Bronchial epithelial cell (primary cell): ENCODE results near the gene CACFD1. TPM values are rescaled to one million over a fixed set of nuclear protein-coding genes. Genes with fewer than 3 reads are reported as not detected.
A peak's percentile ranks its signal among the peaks of the same experiment; 100 is the strongest.

ENCODE experiments used
- DNase-seq: peaks from one replicate; pipeline ENCODE4 v3.0.0-alpha.2; 2010; ENCODE audit warnings: low read depth
- FAIRE-seq: peaks from 2 replicates; lab custom pipeline; 2011; peaks lifted over from hg19 to GRCh38; lab: Jason Lieb, UNC
- H3K27me3 ChIP-seq: 2 replicates; pipeline ENCODE4 v1.5.1; 2011; ENCODE audit warnings: low read length; ENCODE audit not compliant: control insufficient read depth, insufficient read depth
- H3K36me3 ChIP-seq: 2 replicates; pipeline ENCODE4 v1.5.1; 2011; ENCODE audit warnings: low read length; ENCODE audit not compliant: control insufficient read depth, insufficient read depth
- H3K4me3 ChIP-seq: 2 replicates; pipeline ENCODE4 v1.5.1; 2011; ENCODE audit warnings: mild to moderate bottlenecking, low read depth, low read length, control low read depth
- CTCF ChIP-seq: IDR thresholded peaks from 2 replicates; pipeline ENCODE4 v1.5.1; 2011; ENCODE audit warnings: mild to moderate bottlenecking, moderate library complexity, low read length, control low read depth, inconsistent platforms; ENCODE audit not compliant: insufficient read depth, severe bottlenecking
- total RNA-seq: library from RNA; depleted of rRNA; stranded (reverse); fragments of >200 nt; gene quantifications from 2 replicates; pipeline ENCODE4 v1.2.1, GENCODE V29; 2014

The CACFD1 gene
- total RNA-seq, 1 donor from 2014 or later = 5.5 TPM

DNA sequence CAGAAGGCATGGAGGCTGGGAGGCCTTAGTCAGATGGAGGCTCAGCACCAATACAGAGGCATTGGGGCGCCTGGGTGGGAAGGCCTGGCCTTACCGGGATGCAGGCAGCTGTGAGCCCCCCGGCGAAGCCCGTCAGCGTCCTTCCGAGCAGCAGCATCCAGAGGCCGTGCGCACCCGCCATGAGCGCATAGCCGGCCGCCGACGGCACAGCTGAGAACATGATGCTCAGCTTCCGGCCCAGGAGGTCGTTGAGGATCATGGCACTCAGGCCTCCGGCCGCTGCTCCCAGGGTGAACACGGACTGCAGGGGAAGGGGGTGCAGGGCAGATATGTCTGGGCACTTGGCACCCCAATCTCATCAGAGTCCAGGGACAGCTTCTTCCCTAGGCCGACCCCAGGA, 17.2 kb downstream of the CACFD1 start:
- DNase-seq (no peak), FAIRE-seq (no peak)
- no peak overlapping the region for H3K4me3 ChIP-seq
- TF ChIP-seq CTCF = no peak
- H3K27me3 ChIP-seq = no peaks in the 10 kb centered on the region
- peaks cover 4% of the 10 kb centered on the region for H3K36me3 ChIP-seq

GRCh38 chr9:133477461-133477860, 17.7 kb downstream of the CACFD1 start:
- peaks cover 4% of the 10 kb centered on the region for H3K36me3 ChIP-seq
- H3K27me3 ChIP-seq = no peaks in the 10 kb centered on the region
- FAIRE-seq = no peak
- H3K4me3 ChIP-seq = no peak overlapping the region
- no peak for TF ChIP-seq CTCF
- DNase-seq = no peak

DNA sequence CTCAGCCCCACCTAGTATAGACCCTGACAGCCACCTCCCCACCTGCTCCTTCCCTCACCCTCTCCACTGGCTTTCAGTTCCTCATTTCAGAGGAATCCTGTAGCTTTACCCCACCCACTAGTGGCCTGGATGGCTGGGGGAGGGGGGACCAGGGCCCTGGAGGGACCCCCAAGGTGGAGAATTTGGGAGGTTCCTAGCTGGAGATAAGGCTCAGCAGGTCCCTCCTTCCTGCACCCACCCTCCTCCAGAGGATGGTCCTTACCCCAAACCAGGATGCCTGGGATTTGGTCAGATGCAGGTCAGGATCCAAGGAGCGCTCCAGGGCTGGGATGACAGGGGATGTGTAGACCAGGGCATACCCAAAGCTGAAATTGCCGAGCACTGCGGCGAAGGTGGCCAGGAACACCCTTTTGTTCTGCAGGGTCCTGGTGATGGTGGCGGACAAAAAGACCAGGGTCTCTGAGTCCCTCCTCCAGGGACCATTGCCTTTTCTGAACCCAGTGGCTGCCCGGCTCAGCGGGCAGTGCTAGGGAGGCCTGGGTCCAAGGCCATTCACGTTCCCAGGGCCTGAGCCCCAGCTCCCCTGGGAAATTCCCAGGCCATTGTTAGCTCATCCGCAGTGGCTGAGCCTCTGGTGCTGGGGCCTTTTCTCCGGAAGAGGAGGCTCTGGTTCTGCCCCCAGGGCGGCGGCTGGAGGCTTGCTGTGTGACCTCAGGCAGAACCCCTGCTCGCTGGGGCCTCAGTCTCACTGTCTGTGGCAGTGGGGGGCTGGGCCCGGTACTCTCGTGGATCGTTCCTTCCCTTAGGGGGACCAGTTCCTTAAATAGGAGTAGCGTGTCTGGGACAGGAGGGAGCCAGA, 18.4 kb downstream of the CACFD1 start:
- TF ChIP-seq CTCF = no peak
- DNase-seq (peak; percentile 23), FAIRE-seq (no peak)
- Histone ChIP-seq H3K27me3 (no peaks in the 10 kb centered on the region), H3K4me3 (peak overlapping the region; percentile 54), H3K36me3 (peaks cover 4% of the 10 kb centered on the region)

- no peak for TF ChIP-seq CTCF
- H3K27me3 ChIP-seq = no peaks in the 10 kb centered on the region
- H3K36me3 ChIP-seq = peaks cover 4% of the 10 kb centered on the region
- DNase-seq (peak; percentile 68), FAIRE-seq (no peak)
- H3K4me3 ChIP-seq = peak within 1 kb of the TSS; percentile 54
Measured at GRCh38 chr9:133478851-133479711, 19.3 kb downstream of the CACFD1 start, which contains the start of gene SLC2A6. Gene SLC2A6, minus strand, starts transcription at chr9:133479099. Its CDS starts 40 bp downstream, at chr9:133479059.

- DNase-seq (no peak), FAIRE-seq (no peak)
- Histone ChIP-seq H3K4me3 (no peak overlapping the region), H3K36me3 (no peaks in the 10 kb centered on the region), H3K27me3 (no peaks in the 10 kb centered on the region)
- no peak for TF ChIP-seq CTCF
Measured at GRCh38 chr9:133483611-133484010, 23.8 kb downstream of the CACFD1 start.
